NCI-H1930 (cell line): Measurements from ENCODE around the gene RMND5A.
"Not testable (repeated sequence)": the region's sequence is repeated elsewhere in the genome, so short reads cannot be mapped to it uniquely, and the experiment has no call there.

Experiments
- DNase-seq, 2 experiments: peaks; one replicate each; lab custom pipeline; 2025; lab: John Stamatoyannopoulos, UW

Gene RMND5A

DNA sequence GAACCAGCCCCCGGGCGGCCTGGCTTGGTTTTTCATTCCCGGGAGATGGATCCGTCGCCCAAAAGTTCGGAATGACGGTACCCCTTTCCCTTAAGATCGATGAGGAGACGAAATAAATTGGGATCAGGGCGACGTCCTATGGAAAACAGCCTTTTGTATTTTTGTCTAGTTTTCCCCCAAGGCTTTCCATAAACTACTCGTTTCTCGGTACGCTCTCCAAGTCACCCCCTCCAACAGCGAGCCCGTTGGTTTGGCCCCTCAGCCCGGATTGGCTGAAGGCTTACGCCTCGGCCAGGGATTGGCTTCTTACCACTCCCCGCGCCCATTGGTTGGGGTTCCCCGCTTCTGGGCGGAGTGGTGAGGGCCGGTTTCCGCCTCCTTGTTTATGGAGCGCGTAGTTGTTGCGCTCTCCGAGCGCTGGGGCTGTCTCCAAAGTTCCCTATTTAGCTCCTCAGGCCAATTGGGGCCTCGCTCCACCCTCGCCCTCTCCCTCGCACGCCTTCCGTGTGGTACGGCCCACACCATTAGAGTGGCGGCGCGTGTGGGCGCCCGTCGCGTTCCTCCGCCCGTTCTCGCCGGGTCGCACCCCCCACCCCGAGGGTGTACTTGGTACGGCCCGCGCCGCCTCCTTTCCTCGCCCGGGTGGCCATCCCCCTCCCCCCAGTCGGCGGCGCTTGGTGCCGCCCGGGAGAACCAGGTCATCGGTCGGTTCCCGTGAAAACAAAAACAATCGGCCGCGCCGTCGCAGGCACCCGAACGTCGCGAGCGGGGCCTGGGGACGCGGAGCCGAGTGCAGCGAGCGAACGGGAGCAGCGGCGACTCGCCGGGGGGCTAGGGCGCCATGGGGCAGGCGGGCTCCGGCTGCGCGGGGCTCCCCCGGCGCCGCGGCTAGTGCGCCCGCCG is at the start of gene RMND5A:
Gene RMND5A (plus strand): TSS at position 655 of the 903 bp plus-strand sequence. CDS start 377 bp downstream, outside the sequence.
- peak; percentile 79 to 85 for DNase-seq

- DNase-seq = no peak
These were observed 48.6 kb upstream of the RMND5A start for GRCh38 chr2:86671337-86671981.

DNA sequence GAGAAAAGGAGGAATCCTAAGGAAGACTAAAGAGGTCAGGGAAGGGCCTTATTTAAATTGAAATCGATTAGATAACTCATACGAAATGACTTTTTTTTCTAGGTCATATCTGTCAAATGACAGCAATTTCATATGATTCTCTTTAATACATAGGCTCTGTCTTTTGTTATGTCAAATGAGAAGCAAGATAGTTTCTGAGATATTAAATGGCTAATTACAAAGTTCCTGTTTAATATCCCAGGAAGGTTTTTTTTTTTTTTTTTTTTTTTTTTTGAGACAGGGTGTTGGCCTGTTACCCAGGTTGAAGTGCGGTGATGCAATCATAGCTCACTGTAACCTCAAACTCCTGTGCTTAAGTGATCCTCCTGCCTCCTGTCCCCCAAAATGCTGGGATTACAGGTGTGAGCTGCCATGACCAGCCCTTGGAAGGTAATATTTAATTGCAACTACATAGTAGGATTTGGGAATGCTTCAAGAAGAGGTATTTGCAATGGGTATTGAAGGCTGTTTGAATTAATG is 48.0 kb upstream of the RMND5A start:
- no peak for DNase-seq

GRCh38 chr2:86673011-86673410 is 47.1 kb upstream of the RMND5A start:
- no peak for DNase-seq

GRCh38 chr2:86673986-86674670 is 46.0 kb upstream of the RMND5A start:
- DNase-seq = no peak

DNA sequence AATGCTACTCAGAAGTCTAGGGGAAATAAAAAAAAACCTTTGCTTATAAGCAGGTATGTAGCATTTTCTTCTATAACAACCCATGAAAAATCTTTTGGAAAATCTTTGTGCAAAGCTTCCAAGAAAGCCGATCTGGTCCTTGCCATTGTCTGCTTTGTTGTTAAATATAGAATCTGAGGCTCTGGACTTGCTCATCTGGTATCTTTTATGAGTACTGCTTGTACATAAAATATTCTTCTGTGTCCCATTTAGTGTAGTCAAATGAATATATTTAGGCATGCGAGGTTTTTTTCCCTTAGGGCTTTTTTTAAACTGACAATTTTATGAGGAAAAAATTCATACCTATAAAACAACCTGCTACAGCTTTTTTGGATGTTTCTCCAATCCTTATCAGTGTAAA is 45.0 kb upstream of the RMND5A start:
- no peak for DNase-seq

GRCh38 chr2:86675511-86676015 is 44.5 kb upstream of the RMND5A start:
- DNase-seq = no peak

DNA sequence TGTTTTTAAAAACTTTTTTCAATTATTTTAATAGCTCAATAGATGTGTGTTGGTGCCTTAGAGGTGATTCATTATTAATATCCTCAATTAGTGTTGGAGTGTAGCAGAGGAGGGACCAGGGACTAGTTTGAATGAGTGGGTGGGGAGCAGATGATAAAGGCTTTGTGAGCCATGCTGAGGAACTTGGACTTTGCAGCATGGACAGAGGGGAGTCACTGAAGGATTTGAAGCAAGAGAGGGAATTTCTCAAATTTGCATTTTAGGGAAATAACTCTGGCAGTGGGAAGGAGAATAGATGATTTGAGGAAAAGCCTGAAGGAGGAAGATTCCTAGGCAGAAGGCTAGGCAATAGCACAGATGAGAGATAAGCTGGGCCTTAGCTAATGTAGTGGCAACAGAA is 42.3 kb upstream of the RMND5A start:
- DNase-seq = no peak

DNA sequence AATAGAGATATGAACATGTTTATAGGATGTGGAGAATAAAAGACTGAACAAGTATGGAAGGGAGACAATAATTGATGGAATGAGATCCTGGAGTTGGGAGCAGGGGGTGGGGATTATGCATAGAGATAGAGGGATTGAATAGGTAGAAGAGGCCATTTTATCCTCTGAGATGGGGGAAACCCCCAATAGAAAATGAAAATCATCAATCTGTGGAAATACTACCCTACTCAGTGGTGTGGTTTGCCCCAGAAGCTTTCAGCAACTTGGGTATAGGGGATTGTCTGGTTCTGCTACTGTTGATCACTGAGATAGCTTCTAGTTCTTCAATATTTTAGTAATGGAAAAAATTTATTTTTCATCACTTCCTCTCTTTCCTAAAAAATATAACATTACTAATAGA is 41.1 kb upstream of the RMND5A start:
- DNase-seq = no peak

GRCh38 chr2:86685351-86685750 is 34.7 kb upstream of the RMND5A start:
- DNase-seq = no peak

- no peak for DNase-seq
These were observed 33.6 kb upstream of the RMND5A start for GRCh38 chr2:86686460-86686859.

GRCh38 chr2:86686905-86687304 is 33.2 kb upstream of the RMND5A start:
- no peak for DNase-seq

DNA sequence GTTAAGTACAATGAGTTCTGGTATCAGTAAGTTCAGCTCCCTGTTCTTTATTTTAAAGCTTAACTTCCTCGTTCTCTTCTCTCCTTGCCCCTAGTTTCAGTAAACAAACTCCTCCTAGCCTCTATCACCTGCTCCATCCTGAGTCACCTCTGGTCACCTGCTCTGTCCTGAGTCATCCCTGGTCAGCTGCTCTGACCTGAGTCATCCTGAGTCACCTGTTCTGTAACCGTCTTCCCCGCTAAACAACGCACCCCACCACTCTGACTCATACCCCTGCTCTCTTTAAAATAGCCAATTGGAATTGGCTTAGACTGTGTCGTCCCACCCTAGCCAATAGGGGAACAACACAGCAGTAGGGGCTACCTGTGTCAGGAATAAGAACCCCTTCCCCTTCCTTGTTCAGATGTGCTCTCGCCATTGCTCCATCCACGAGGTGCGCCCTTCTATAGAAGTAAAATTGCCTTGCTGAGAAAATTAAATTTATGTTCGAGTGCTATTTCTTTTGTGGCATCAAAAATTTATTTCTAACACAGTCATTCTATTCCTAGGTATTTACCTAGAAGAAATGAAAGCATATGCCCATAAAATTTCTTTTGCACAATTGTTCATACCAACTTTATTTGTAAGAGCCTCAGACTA is 24.9 kb upstream of the RMND5A start:
- DNase-seq = no peak

- no peak for DNase-seq
These were observed 22.5 kb upstream of the RMND5A start for GRCh38 chr2:86697551-86698104.

GRCh38 chr2:86700690-86701089 is 19.4 kb upstream of the RMND5A start:
- no peak for DNase-seq

GRCh38 chr2:86703704-86704361 is 16.3 kb upstream of the RMND5A start:
- DNase-seq = no peak

DNA sequence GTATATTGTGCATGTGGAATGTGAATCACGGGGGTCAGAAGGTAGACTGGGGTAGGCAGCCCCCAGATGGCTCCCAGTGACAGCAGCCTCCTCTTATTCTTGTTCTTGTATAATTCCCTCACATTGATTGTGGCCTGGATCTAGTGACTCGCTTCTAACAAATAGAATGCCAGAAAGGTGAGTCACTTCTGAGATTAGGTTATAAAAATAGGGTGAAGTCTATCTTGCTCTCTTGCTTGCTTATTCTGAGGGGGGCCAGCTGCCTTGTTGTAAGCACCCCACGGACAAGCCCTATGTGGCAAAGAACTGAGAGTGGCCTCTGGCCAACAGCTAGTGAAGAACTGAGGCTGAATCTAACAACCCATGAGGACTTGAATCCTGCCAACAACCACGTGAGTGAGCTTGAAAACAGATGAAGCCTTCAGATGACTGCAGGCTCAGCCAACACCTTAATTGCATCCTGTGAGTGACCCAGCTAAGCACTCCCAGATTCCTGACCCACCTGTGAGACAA is 15.6 kb upstream of the RMND5A start:
- no peak for DNase-seq

DNA sequence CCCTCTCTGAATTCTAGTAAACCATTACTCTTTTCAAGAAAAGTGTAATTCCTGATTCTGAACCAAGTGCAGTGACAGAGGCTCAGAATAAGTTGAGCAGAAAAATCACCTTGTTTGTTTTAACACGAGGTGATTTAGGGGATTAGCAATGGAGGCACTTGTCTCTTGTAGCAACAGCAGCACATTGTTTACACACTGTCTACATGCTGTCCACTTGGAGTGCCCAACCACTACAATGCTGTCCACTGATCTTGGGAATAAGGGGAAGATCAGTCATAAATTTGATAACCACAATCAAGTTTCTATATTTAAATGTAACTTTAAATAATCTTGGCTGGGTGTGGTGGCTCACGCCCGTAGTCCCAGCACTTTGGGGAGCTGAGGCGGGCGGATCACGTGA is 13.9 kb upstream of the RMND5A start:
- DNase-seq = no peak

DNA sequence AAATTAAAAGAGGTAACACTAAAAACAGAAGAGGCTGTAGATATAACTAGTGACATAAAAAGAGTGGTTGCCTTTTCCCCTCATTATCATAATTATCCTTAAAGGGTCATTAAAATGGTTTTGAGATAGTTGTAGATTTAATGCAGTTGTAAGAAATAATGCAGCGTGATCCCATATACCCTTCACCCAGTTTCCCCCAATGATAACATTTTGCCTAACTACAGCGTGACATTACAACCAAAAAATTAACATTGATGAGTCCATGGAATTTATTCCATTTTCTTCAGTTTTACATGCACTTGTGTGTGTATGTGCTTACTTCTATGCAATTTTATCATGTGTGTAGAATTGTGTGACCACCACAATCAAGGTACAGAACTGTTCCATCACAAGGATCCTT is 13.2 kb upstream of the RMND5A start:
- DNase-seq = no peak

GRCh38 chr2:86708126-86708525 is 12.0 kb upstream of the RMND5A start:
- not testable (repeated sequence) for DNase-seq
